Measurements from ENCODE around the gene RHAG.

- TF ChIP-seq CTCF (IDR thresholded peaks at IDR 0.05) = no peak
- no peak for TF ChIP-seq POLR2A (IDR thresholded peaks at IDR 0.05)
These were observed 494 bp downstream of the RHAG start for GRCh38 chr6:49635978-49636712.
